Activated CD8-positive, alpha-beta T cell treated with anti-CD3 and anti-CD28 coated beads for 36 hours (primary cell): ENCODE data around the gene ACADSB. TPM values are rescaled to one million over a fixed set of nuclear protein-coding genes. Genes with fewer than 3 reads are reported as not detected.

Experiments used
- ATAC-seq: fragments of 200-7000 bp; cut with Tn5 transposase; one replicate; pipeline ENCODE4 v1.10.0; 2021; ENCODE audit warnings: mild to moderate bottlenecking, moderate library complexity
- CTCF ChIA-PET: fragments of 350-600 bp; sonication (Branson Sonifier 250); formaldehyde crosslinking; loops from one replicate; lab custom pipeline; 2021; ENCODE audit warnings: antibody characterized with exemption; lab: Charles Lee
- POLR2A ChIA-PET: fragments of 350-600 bp; sonication (Branson Sonifier 250); formaldehyde crosslinking; loops from one replicate; lab custom pipeline; 2021; ENCODE audit warnings: antibody characterized with exemption; lab: Charles Lee
- DNase-seq: peaks from one replicate; pipeline ENCODE4 v3.0.0-alpha.2; 2020
- H3K27ac Mint-ChIP-seq: one replicate; pipeline ENCODE4 v1.8.0; 2021; ENCODE audit warnings: mild to moderate bottlenecking, mixed read lengths
- H3K27me3 Mint-ChIP-seq: one replicate; pipeline ENCODE4 v1.8.0; 2021; ENCODE audit warnings: mixed read lengths
- H3K36me3 Mint-ChIP-seq: one replicate; pipeline ENCODE4 v1.8.0; 2021; ENCODE audit warnings: low read depth, mixed read lengths
- H3K4me1 Mint-ChIP-seq: one replicate; pipeline ENCODE4 v1.8.0; 2021; ENCODE audit warnings: low read depth, mixed read lengths
- H3K4me3 Mint-ChIP-seq: one replicate; pipeline ENCODE4 v1.8.0; 2021; ENCODE audit warnings: mild to moderate bottlenecking, moderate library complexity, mixed read lengths
- H3K9me3 Mint-ChIP-seq: one replicate; pipeline ENCODE4 v1.8.0; 2021; ENCODE audit warnings: mixed read lengths
- CTCF ChIP-seq: fragments of 200-600 bp; IDR thresholded peaks from one replicate; pipeline ENCODE4 v1.8.0; 2022; ENCODE audit warnings: antibody characterized with exemption, mild to moderate bottlenecking
- intact Hi-C: fragments of 100-400 bp; cut with micrococcal nuclease; formaldehyde crosslinking; loops from one replicate; pipeline ENCODE4 v1.10.0; 2022
- total RNA-seq, 2 experiments: library from RNA; stranded (reverse); gene quantifications; one replicate each; pipeline ENCODE4 v1.2.3, GENCODE V29; 2021

Gene ACADSB
- total RNA-seq, 2 experiments from 2014 or later: 19.7 to 20.7 TPM

- ChIA-PET CTCF (interaction anchor here (1.6 kb wide), 1 partner anchor 12 kb away, joined by 3 read pairs; no protein-coding TSS in a partner anchor), POLR2A (interaction anchor here (1.1 to 1.5 kb wide), 2 partner anchors 11 to 13 kb away, joined by 3 to 5 read pairs; partner anchors contain the start of gene PSTK)
- DNase-seq (no peak), ATAC-seq (no peak)
- peaks cover 23% of the 10 kb centered on the region for H3K36me3 Mint-ChIP-seq
- H3K27ac Mint-ChIP-seq: no peak overlapping the region
- intact Hi-C loops: no loop called here
- peaks cover 8% of the 10 kb centered on the region for H3K4me1 Mint-ChIP-seq
- no peaks in the 10 kb centered on the region for H3K27me3 Mint-ChIP-seq
- TF ChIP-seq CTCF: no peak
- H3K9me3 Mint-ChIP-seq: no peaks in the 10 kb centered on the region
- H3K4me3 Mint-ChIP-seq: no peak overlapping the region
These were observed 14.9 kb upstream of the ACADSB start for GRCh38 chr10:122993797-122994336.

DNA sequence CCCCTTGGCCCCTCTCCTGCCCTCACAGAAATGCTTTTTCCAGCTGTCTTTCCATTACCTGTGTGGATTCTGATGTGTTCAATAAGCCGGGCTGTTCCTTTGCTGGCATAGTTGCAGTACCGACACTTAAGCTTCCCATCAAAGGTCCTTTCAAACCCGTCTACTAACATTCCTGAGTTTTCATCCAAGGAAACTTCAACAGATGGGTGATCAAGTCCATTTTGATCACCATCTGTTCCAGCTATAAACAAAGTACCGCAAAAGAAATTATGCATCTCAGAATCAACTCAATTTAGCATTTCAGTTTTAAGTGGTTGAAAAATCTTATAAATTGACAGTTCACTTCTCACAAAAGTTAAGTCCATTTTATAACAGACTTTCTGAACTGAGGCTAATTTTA is 12.9 kb upstream of the ACADSB start:
- POLR2A ChIA-PET: interaction anchor here (0.6 to 1.6 kb wide), 3 partner anchors 11 to 15 kb away, joined by 3 to 5 read pairs (median 4); partner anchors contain the start of gene IKZF5
- DNase-seq (no peak), ATAC-seq (no peak)
- no peak for TF ChIP-seq CTCF
- Mint-ChIP-seq H3K27ac (no peak overlapping the region), H3K27me3 (no peaks in the 10 kb centered on the region), H3K36me3 (peaks cover 23% of the 10 kb centered on the region), H3K9me3 (no peaks in the 10 kb centered on the region), H3K4me1 (peaks cover 24% of the 10 kb centered on the region), H3K4me3 (no peak overlapping the region)
- intact Hi-C loops: no loop called here
- CTCF ChIA-PET: interaction anchor here (0.9 to 1.5 kb wide), 2 partner anchors 13 to 42 kb away, joined by 4 read pairs; no protein-coding TSS in a partner anchor

DNA sequence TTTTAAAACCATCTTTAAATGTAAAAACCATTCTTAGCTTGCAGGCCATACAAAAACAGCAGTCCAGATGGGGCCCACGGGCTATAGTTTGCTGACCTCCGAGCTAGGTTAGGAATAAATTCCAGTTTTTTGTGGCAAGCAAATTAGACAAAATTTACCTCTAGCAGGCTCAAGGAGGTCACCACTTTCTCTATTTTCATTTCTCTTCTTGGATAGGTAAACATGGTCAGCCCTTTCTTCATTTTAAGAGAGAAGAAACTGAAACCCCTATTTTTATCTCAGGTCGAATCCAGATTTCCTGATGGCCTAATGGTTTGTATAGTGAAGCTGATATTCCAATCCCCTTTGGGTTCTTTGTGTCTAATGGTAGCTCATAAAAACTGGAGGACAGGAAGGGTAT is 10.9 kb upstream of the ACADSB start:
- no peak for TF ChIP-seq CTCF
- Mint-ChIP-seq H3K4me1 (peaks cover 31% of the 10 kb centered on the region), H3K9me3 (no peaks in the 10 kb centered on the region), H3K27ac (no peak overlapping the region), H3K36me3 (peaks cover 24% of the 10 kb centered on the region), H3K27me3 (no peaks in the 10 kb centered on the region), H3K4me3 (no peak overlapping the region)
- intact Hi-C loops: no loop called here
- POLR2A ChIA-PET: interaction anchor here (1.2 to 3.5 kb wide), 2 partner anchors 11 to 15 kb away, joined by 4 to 15 read pairs; partner anchors contain the start of genes ACADSB and IKZF5
- no peak for ATAC-seq
- no peak for DNase-seq
- CTCF ChIA-PET: interaction anchor here (0.8 to 4.2 kb wide), 2 partner anchors 9 to 16 kb away, joined by 3 to 24 read pairs; partner anchors contain the start of gene PSTK

GRCh38 chr10:122998360-122998917 is 10.4 kb upstream of the ACADSB start:
- intact Hi-C loops: no loop called here
- Mint-ChIP-seq H3K9me3 (no peaks in the 10 kb centered on the region), H3K27me3 (no peaks in the 10 kb centered on the region), H3K36me3 (peaks cover 22% of the 10 kb centered on the region), H3K27ac (no peak overlapping the region), H3K4me1 (peaks cover 33% of the 10 kb centered on the region), H3K4me3 (no peak overlapping the region)
- ChIA-PET POLR2A (interaction anchor here (1.2 to 3.5 kb wide), 2 partner anchors 10 to 15 kb away, joined by 4 to 15 read pairs; partner anchors contain the start of genes ACADSB and IKZF5), CTCF (interaction anchor here (0.6 to 4.2 kb wide), 3 partner anchors 9 to 177 kb away, joined by 3 to 24 read pairs (median 3); partner anchors contain the start of gene PSTK)
- no peak for TF ChIP-seq CTCF
- ATAC-seq: no peak
- DNase-seq: no peak
